Stimulated activated naive B cell treated with anti-CD40 and anti-IgM and Interleukin-4, amounts not matched to agents 10 μg/mL and 1 μg/mL and 100 μg/mL, for 72 hours (primary cell): ENCODE measurements around the gene EPS15.
A peak's percentile ranks its signal among the peaks of the same experiment; 100 is the strongest.
"Not testable (repeated sequence)": the region's sequence is repeated elsewhere in the genome, so short reads cannot be mapped to it uniquely, and the experiment has no call there.

Source experiments
- ATAC-seq, 2 donors: fragments of 150-1000 bp; cut with Tn5 transposase; replicated peaks; 2 replicates each; pipeline ENCODE4 v1.10.0; 2021; ENCODE audit warnings: moderate library complexity in 1 of 2
- DNase-seq: peaks from one replicate; pipeline ENCODE4 v3.0.0; 2021
- H3K27ac Mint-ChIP-seq: one replicate; pipeline ENCODE4 v1.8.0; 2022; ENCODE audit warnings: mild to moderate bottlenecking, mixed read lengths
- H3K27me3 Mint-ChIP-seq, 2 donors: one replicate each; pipeline ENCODE4 v1.8.0; 2022; ENCODE audit warnings: mixed read lengths in 2 of 2
- H3K36me3 Mint-ChIP-seq, 2 donors: one replicate each; pipeline ENCODE4 v1.8.0; 2022; ENCODE audit warnings: mixed read lengths in 2 of 2, mild to moderate bottlenecking in 1 of 2
- H3K4me1 Mint-ChIP-seq, 2 donors: one replicate each; pipeline ENCODE4 v1.8.0; 2022; ENCODE audit warnings: mixed read lengths in 2 of 2, mild to moderate bottlenecking in 1 of 2
- H3K4me3 Mint-ChIP-seq, 2 donors: one replicate each; pipeline ENCODE4 v1.8.0; 2022; ENCODE audit warnings: mild to moderate bottlenecking in 2 of 2, mixed read lengths in 2 of 2, moderate library complexity in 1 of 2
- H3K9me3 Mint-ChIP-seq, 2 donors: one replicate each; pipeline ENCODE4 v1.8.0; 2022; ENCODE audit warnings: mixed read lengths in 2 of 2, mild to moderate bottlenecking in 1 of 2

EPS15 gene

DNA sequence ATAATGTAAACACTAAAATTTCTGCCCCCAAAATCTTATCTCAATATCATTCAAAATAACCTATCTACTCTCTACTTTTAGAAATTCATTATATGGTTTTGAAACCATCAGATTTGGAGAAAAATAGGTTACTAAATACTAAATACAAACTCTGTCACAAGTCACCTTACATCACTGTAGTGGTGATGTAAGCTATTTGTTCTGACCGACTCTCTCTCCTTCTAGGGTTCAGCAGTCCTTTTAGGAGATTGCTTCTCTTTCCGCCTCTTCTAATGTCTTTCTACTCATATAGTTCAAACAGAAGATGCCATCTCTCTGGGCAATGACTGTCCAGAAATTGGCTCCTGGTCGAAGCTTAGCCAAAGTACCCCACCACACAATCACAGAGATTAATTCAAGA, 93.1 kb downstream of the EPS15 start:
- no peak overlapping the region for H3K27ac Mint-ChIP-seq
- no peaks in the 10 kb centered on the region for H3K9me3 Mint-ChIP-seq
- peaks cover 53 to 68% of the 10 kb centered on the region in 2 donors for H3K36me3 Mint-ChIP-seq

DNA sequence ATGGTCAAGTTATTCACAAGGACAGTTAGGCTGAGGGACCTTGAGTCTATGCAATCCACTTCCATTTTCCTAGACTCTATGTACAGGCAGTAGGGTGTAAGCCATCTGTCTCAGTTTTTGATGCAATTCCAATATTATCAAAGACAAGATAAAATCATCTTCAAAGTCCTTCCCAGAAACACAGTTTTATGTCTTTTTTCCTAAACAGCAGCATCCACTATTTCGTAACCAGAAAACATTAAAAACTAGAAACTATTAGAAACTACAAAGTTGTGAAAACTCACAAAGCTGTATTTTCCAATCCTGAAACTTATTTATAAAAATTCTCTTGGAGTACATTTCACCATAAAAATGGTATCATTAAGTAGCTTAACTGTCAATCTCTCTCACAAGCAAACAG, 93.8 kb downstream of the EPS15 start:
- Mint-ChIP-seq H3K27ac (no peak overlapping the region), H3K27me3 (no peaks in the 10 kb centered on the region), H3K36me3 (peaks cover 59 to 74% of the 10 kb centered on the region in 2 donors), H3K4me1 (peaks cover 6 to 12% of the 10 kb centered on the region in 2 donors), H3K9me3 (no peaks in the 10 kb centered on the region), H3K4me3 (no peak overlapping the region)
- no peak for DNase-seq
- ATAC-seq = no peak

More for the DNA sequence above, 93.1 kb downstream of the EPS15 start:
- Mint-ChIP-seq H3K27me3 (no peaks in the 10 kb centered on the region), H3K4me3 (no peak overlapping the region), H3K4me1 (peaks cover 4 to 12% of the 10 kb centered on the region in 2 donors)
- ATAC-seq (no peak), DNase-seq (no peak)

DNA sequence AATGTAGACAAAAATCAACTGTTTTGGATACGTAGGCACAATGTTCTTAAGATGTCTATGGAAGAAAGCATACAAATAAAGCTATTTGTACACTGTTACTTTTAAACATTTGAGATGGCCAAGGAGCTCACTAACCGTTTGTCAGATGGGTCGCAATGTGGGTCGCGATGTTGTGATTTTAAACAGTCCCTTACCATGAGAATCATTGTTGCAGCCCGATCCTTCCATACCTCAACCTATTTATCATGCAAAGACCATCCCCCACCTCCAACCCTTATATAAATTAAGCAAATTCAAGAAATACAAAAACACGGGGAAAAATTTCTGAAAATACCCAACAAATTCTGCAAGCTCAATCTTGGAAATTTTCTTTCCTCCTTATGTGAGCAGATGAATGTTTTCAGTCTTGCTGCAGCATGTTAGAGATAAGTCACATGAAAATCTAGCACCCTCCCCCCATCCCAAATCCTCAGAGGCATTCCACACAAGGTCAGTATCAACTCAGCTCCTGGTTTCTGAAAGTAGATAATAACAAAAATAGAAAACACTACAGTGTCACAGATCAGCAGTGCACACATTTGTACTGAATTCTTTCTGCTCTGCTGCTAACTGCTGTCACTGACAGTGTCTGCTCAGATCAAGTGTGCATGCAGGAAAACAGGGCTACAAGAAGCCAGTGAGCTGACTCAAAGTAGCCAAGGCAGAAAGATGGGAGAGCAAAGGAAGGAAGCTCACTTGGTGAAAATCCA, 95.8 kb downstream of the EPS15 start:
- Mint-ChIP-seq H3K4me3 (no peak overlapping the region), H3K27ac (peak overlapping the region; percentile 37), H3K36me3 (peaks cover 59 to 66% of the 10 kb centered on the region in 2 donors), H3K9me3 (no peaks in the 10 kb centered on the region), H3K4me1 (peaks cover 6 to 7% of the 10 kb centered on the region in 2 donors), H3K27me3 (no peaks in the 10 kb centered on the region)
- no peak for DNase-seq
- no peak for ATAC-seq

DNA sequence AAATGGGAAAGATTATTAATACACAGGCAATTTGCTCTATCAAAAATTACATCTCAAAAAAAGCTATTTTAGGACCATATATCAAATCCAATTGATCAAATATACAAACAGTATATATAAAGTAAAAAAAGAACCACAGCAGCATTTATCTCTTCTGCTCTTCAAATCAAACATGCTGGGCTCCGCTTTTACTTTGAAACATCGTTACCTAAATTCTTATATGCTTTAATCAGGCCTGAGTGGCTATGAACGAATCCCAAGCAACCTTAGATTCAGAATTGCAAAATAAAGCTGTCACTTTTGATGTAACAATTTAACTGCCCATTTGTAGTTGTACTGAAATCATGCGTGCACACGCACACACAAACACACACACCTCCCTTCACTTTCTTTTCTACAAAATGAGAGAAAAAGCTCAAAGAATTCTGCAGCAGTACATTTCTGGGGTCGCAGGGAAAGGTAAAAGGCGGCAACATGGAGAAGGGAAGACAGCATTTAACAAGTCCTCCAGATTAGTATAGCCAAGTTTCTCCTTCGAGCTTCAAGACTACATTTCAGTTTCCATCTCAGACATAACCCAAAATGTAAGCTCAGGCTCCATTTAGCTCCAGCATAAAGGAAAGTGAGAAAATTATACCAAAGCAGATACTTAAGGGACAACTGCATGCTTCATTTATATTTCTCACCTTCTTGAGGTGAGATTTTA, 96.5 kb downstream of the EPS15 start:
- Mint-ChIP-seq H3K27me3 (no peaks in the 10 kb centered on the region), H3K4me3 (no peak overlapping the region), H3K36me3 (peaks cover 59 to 66% of the 10 kb centered on the region in 2 donors), H3K4me1 (peaks cover 12% of the 10 kb centered on the region in 2 donors), H3K9me3 (no peaks in the 10 kb centered on the region), H3K27ac (peak overlapping the region; percentile 16)
- ATAC-seq (no peak), DNase-seq (no peak)

DNA sequence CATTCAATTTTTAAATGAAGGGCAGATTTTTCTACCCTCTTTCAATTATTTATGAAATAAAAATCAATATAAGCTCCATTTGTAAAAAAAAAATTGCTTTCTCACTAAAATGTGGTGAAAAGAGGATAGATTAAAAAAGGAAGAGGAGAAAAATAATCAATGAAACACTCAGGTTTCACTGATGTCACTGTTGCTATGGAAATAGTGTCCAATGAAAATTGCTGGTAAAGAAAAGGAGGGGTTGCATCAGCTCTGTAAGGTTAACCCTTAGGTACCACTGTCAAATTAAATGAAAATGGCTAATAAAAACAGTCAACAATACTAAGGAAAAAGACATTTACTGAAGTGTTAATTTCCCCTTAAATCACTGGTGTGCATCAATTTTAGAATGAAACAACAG, 97.1 kb downstream of the EPS15 start:
- no peak overlapping the region for H3K27ac Mint-ChIP-seq
- peaks cover 53 to 63% of the 10 kb centered on the region in 2 donors for H3K36me3 Mint-ChIP-seq
- no peaks in the 10 kb centered on the region for H3K27me3 Mint-ChIP-seq
- peaks cover 12% of the 10 kb centered on the region in 2 donors for H3K4me1 Mint-ChIP-seq
- DNase-seq (no peak), ATAC-seq (peak; percentile 67 to 70)
- no peak overlapping the region for H3K4me3 Mint-ChIP-seq
- H3K9me3 Mint-ChIP-seq = no peaks in the 10 kb centered on the region

- peaks cover 52 to 57% of the 10 kb centered on the region in 2 donors for H3K36me3 Mint-ChIP-seq
- no peaks in the 10 kb centered on the region for H3K9me3 Mint-ChIP-seq
- H3K4me3 Mint-ChIP-seq = no peak overlapping the region
- ATAC-seq (no peak), DNase-seq (no peak)
- peaks cover 14% of the 10 kb centered on the region in 2 donors for H3K4me1 Mint-ChIP-seq
- no peaks in the 10 kb centered on the region for H3K27me3 Mint-ChIP-seq
- H3K27ac Mint-ChIP-seq = no peak overlapping the region
Measured at GRCh38 chr1:51420867-51421627, 98.0 kb downstream of the EPS15 start.

DNA sequence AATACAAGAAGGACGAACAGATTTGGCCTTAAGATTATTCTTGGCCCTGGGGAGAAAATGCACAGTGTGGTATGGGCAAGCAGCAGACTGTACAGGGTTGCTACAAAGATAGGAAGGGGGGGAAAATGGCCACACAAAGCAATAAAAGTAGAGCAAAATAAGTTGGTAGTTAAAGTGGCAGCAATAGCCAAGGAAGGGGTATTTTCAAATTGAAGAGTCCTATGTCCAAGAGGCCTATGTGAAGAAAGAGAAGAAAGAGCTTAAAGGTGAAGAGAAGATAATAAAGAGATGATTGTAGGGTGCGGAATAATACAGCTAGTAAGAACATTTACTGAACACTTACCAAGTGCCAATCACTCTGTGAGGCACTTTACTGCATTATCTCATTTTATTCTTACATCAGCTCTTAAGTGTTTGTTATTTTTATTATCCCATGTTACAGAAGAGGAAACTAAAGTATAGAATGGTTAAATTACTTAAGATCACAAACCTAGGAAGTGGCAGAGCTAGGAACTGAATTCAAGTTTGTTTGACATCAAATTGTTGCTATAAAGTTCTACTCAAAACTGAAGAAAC, 100.6 kb downstream of the EPS15 start:
- H3K9me3 Mint-ChIP-seq = no peaks in the 10 kb centered on the region
- no peak overlapping the region for H3K4me3 Mint-ChIP-seq
- peaks cover 42 to 47% of the 10 kb centered on the region in 2 donors for H3K36me3 Mint-ChIP-seq
- no peaks in the 10 kb centered on the region for H3K27me3 Mint-ChIP-seq
- H3K4me1 Mint-ChIP-seq = peaks cover 12 to 17% of the 10 kb centered on the region in 2 donors
- DNase-seq = no peak
- H3K27ac Mint-ChIP-seq = no peak overlapping the region
- no peak for ATAC-seq

DNA sequence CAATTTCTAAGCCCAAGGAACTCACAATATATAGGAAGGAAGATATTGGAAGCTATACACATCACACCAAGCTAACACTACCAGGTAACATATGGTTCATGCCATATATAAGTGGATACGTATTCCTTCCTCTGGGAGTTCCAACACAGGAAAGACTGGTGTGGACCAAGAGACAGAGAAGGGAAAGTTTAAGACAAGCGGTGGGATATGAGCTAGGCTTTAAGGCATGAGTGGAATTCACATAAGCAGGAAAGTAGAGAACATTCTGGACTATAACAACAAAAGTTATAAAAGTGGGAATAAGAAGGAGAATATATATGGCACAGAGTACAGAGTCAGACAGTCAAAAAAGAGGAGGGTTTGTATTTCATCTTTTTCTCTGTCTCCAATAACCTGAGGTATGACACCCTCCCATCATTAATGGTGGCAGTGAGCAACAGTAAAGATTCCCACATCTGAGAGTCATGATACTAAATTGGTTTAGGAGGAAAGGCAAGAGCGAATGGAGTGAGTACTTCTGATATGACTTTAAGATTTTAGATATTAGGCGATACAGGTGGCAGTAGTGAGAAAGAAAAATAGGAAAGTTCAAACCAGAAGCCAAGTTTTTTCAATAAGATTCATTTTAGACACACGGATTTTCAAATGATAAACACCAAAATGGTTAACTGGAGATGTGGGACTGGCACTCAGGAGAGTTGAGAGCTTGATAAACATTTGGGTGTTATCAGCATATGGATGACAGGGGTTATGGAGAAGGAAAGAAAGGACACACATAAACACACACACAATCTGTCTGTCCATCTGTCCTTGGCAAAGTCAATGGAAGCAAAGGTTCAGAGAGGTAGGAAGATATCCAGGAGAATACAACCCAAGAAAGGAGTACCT, 101.3 kb downstream of the EPS15 start:
- H3K9me3 Mint-ChIP-seq = peaks cover 0 to 4% of the 10 kb centered on the region in 2 donors
- no peaks in the 10 kb centered on the region for H3K27me3 Mint-ChIP-seq
- ATAC-seq (no peak), DNase-seq (no peak)
- peak overlapping the region; percentile 21 for H3K27ac Mint-ChIP-seq
- H3K4me1 Mint-ChIP-seq = peaks cover 16 to 17% of the 10 kb centered on the region in 2 donors
- no peak overlapping the region for H3K4me3 Mint-ChIP-seq
- H3K36me3 Mint-ChIP-seq = peaks cover 43 to 45% of the 10 kb centered on the region in 2 donors

GRCh38 chr1:51416910-51417309, 102.2 kb downstream of the EPS15 start:
- no peak for DNase-seq
- Mint-ChIP-seq H3K4me1 (peaks cover 10 to 20% of the 10 kb centered on the region in 2 donors), H3K9me3 (peaks cover 0 to 4% of the 10 kb centered on the region in 2 donors), H3K27ac (no peak overlapping the region), H3K36me3 (peaks cover 44 to 47% of the 10 kb centered on the region in 2 donors), H3K4me3 (no peak overlapping the region), H3K27me3 (no peaks in the 10 kb centered on the region)
- no peak for ATAC-seq

DNA sequence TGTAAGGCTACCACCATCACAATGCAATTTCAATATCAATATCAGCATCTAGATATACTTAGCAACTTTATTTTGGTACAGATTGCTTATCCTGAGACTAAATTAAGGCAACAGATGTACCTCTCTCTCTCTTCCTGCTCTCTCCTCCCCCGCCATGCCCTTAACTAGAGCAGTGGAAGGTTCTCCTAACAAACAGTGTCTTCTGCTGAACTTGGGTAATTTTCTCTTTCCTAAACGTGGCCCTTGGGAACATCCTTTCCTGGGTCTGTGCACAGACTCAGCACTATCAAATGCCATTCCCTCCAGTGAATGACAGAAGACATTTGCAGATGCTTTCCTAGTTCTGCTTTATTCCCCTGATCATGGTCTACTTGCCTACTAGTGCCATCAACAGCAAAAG, 103.1 kb downstream of the EPS15 start:
- Mint-ChIP-seq H3K4me3 (peak overlapping the region in 1 of 2 donors; percentile 27), H3K27ac (no peak overlapping the region), H3K36me3 (peaks cover 44 to 45% of the 10 kb centered on the region in 2 donors), H3K4me1 (peaks cover 10 to 22% of the 10 kb centered on the region in 2 donors), H3K27me3 (no peaks in the 10 kb centered on the region), H3K9me3 (peaks cover 0 to 4% of the 10 kb centered on the region in 2 donors)
- DNase-seq (no peak), ATAC-seq (peak; percentile 41 to 72)

DNA sequence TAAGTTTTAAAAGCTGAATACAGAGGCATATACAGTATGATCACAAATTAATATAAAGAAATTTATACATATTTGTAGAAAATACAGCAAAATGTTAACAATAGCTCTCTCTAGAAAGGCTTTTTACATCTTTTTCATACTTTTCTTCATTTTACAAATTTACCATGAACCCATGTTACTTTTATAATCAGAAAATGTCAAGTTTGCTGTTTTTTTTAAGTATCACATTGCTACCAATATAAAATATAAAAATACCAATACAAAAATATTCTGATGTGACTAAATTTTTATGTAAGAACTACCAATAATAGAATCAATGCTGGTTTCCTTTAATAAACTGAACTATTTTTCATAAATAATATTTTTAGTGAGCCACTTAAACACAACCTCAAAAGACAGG, 104.3 kb downstream of the EPS15 start:
- Mint-ChIP-seq H3K36me3 (peaks cover 44 to 46% of the 10 kb centered on the region in 2 donors), H3K9me3 (peaks cover 0 to 4% of the 10 kb centered on the region in 2 donors), H3K4me1 (peaks cover 15 to 20% of the 10 kb centered on the region in 2 donors), H3K27ac (no peak overlapping the region), H3K4me3 (no peak overlapping the region), H3K27me3 (no peaks in the 10 kb centered on the region)
- ATAC-seq (no peak), DNase-seq (no peak)

DNA sequence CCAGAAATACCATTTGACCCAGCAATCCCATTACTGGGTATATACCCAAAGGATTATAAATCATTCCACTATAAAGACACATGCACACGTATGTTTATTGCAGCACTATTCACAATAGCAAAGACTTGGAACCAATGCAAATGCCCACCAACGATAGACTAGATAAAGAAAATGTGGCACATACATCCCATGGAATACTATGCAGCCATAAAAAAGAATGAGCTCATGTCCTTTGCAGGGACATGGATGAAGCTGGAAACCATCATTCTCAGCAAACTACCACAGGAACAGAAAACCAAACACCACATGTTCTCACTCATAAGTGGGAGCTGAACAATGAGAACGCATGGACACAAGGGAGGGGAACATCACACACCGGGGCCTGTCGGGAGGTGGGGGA, 107.2 kb downstream of the EPS15 start:
- not testable (repeated sequence) for ATAC-seq, H3K9me3 Mint-ChIP-seq, H3K27me3 Mint-ChIP-seq, DNase-seq, H3K27ac Mint-ChIP-seq, H3K4me3 Mint-ChIP-seq
- peaks cover 44 to 55% of the 10 kb centered on the region in 2 donors for H3K36me3 Mint-ChIP-seq
- peaks cover 15 to 19% of the 10 kb centered on the region in 2 donors for H3K4me1 Mint-ChIP-seq
